Fibroblast of lung (primary cell): ENCODE results near the gene VPS13C.

Experiments used
- CTCF ChIP-seq, 2 donors: IDR thresholded peaks in 1 of 2; conservative IDR thresholded peaks in 1 of 2; 1 replicate in 1 of 2; 2 replicates in 1 of 2; pipeline ENCODE4 v1.5.1; 2011 to 2012; ENCODE audit warnings: low read length in 2 of 2, control low read depth in 1 of 2, inconsistent platforms in 1 of 2, low read depth in 1 of 2, mild to moderate bottlenecking in 1 of 2
- EZH2 ChIP-seq: IDR thresholded peaks from 2 replicates; pipeline ENCODE4 v1.5.1; 2012; ENCODE audit warnings: low read length, control low read depth, mild to moderate bottlenecking; ENCODE audit errors: missing control alignments

GRCh38 chr15:62063825-62064635 lies 3.8 kb upstream of the VPS13C start:
- TF ChIP-seq CTCF (conservative IDR thresholded peaks at IDR 0.05 in 1 of 2, IDR thresholded peaks at IDR 0.05 in 1 of 2; ENCODE audit: low read depth in 1 of 2, low read length in 2 of 2) (no peak), EZH2 (no peak)
